ENCODE measurements around the gene TIMM44. TPM values are rescaled to one million over a fixed set of nuclear protein-coding genes. Genes with fewer than 3 reads are reported as not detected.

The TIMM44 gene
- total and polyA plus RNA-seq, 9 donors: 29.8 to 110 (median 50.3) TPM

DNA sequence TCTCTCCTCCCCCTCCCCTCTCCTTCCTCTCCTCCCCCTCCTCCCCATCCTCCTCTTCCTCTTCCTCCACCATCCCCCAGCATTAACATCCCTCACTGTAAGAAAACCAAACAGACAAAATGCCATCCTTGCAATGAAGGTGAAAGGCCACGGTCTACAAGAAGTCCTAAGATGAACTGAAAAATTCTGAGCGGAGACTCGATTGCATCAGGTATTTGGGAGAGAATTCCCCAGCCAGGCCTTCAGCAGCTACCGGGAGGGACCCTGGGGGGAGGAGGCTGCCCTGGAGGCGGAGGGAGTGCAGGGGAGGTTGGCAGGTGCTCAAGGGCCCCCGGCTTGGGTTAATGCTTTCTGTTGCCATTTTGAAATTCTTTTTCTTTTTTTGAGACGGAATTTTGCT lies 10.1 kb upstream of the TIMM44 start:
- intact Hi-C loops (cut with DNase I): no loop called here
- Histone ChIP-seq H3K27me3 (no peaks in the 10 kb centered on the region), H3K4me1 (ENCODE audit: insufficient read depth) (peaks cover 3% of the 10 kb centered on the region), H3K36me3 (no peaks in the 10 kb centered on the region), H3K9me3 (no peaks in the 10 kb centered on the region), H3K4me3 (no peak overlapping the region), H3K27ac (no peak overlapping the region)
- no peak for DNase-seq
- 31 to 51% (median 44%) methylated on average over 7 of the region's 7 CpGs for WGBS, 3 donors
- no peak for TF ChIP-seq EP300 (IDR thresholded peaks at IDR 0.05)
- no peak for TF ChIP-seq POLR2A (IDR thresholded peaks at IDR 0.05)
- TF ChIP-seq, protein P1, sequence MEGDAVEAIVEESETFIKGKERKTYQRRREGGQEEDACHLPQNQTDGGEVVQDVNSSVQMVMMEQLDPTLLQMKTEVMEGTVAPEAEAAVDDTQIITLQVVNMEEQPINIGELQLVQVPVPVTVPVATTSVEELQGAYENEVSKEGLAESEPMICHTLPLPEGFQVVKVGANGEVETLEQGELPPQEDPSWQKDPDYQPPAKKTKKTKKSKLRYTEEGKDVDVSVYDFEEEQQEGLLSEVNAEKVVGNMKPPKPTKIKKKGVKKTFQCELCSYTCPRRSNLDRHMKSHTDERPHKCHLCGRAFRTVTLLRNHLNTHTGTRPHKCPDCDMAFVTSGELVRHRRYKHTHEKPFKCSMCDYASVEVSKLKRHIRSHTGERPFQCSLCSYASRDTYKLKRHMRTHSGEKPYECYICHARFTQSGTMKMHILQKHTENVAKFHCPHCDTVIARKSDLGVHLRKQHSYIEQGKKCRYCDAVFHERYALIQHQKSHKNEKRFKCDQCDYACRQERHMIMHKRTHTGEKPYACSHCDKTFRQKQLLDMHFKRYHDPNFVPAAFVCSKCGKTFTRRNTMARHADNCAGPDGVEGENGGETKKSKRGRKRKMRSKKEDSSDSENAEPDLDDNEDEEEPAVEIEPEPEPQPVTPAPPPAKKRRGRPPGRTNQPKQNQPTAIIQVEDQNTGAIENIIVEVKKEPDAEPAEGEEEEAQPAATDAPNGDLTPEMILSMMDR (IDR thresholded peaks at IDR 0.05): no peak

DNA sequence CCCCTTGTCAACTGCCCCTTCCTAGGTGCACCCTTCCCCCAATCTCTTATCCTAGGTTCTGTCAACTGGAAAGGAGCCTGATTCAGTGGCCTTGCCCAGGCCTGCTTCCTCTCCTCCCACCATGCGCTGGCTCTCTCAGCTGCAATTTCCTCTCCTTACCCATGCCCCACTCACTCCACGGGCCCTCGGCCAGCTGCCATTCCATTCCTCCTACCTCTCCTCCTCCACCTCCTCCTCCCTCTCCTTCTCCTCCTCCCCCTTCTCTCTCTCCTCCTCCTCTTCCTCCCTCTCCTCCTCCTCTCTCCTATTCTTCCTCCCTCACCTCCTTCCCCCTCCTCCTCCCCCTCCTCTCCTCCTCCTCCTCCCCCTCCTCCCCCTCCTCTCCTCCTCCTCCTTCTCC lies 9.6 kb upstream of the TIMM44 start:
- Histone ChIP-seq H3K4me3 (no peak overlapping the region), H3K9me3 (no peaks in the 10 kb centered on the region), H3K36me3 (no peaks in the 10 kb centered on the region), H3K27ac (no peak overlapping the region), H3K4me1 (ENCODE audit: insufficient read depth) (peaks cover 3% of the 10 kb centered on the region), H3K27me3 (no peaks in the 10 kb centered on the region)
- no peak for DNase-seq
- TF ChIP-seq, protein P1 (IDR thresholded peaks at IDR 0.05): no peak
- TF ChIP-seq POLR2A (IDR thresholded peaks at IDR 0.05) (no peak), EP300 (IDR thresholded peaks at IDR 0.05) (no peak)
- 8 to 15% (median 12%) methylated on average over 3 of the region's 3 CpGs for WGBS, 3 donors
- intact Hi-C loops (cut with DNase I): no loop called here

DNA sequence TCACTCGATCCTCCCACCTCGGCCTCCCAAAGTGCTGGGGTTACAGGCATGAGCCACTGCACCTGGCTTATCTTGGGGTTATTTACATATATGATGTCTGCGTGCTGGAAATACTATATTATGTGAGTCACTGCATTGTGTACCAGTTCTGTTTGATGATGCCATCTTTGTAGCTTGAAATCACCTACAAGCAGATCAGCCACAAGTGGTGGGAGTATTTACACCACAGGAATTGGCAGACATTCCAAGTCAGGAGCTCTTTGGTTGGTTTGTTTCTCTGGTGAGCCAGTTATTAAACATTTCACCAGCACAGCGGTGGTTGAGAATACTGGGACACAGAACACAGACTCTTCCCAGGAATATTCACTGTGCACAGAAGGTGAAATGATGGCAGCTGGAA lies 4.5 kb upstream of the TIMM44 start:
- Histone ChIP-seq H3K9me3 (no peaks in the 10 kb centered on the region), H3K4me1 (ENCODE audit: insufficient read depth) (no peaks in the 10 kb centered on the region), H3K4me3 (no peak overlapping the region), H3K36me3 (no peaks in the 10 kb centered on the region), H3K27ac (no peak overlapping the region), H3K27me3 (no peaks in the 10 kb centered on the region)
- TF ChIP-seq, protein P1 (IDR thresholded peaks at IDR 0.05): no peak
- TF ChIP-seq POLR2A (IDR thresholded peaks at IDR 0.05) (no peak), EP300 (IDR thresholded peaks at IDR 0.05) (no peak)
- intact Hi-C loops (cut with DNase I): loop anchor here in 2 of 4 donors (10.0 kb wide), 2 partner anchors 57 to 307 kb away; partner anchors contain the start of gene ELAVL1 (in 1 of the 2)
- no peak for DNase-seq
- WGBS, 3 donors: 95 to 96% (median 96%) methylated on average over 4 of the region's 4 CpGs

DNA sequence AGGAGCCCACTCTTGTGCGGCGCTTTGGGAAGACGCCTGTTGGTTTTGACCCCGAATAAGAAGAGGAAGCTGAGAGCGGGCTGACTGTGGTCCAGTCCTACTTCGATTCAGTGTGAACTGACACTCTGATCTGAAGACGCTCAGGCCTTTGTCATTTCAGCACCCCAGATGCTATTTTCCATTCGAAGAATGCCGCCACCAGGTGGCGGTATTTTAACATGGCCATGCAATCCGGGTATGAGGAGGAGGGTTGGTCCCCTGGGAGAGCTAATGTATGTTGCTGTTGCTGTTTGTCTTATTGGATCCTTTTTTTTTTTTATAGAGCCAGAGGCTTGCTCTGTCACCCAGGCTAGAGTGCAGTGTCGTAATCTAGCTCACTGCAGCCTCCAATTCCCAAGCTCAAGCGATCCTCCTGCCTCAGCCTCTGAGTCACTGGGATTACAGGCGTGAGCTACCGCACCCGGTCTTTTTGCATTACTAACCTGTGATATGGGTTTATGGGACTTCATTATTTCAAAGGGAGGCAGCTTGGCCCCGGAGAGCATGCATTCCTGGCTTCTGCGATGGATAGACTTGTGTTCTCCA lies 803 bp upstream of the TIMM44 start:
- Histone ChIP-seq H3K27me3 (no peaks in the 10 kb centered on the region), H3K4me3 (peak overlapping the region; percentile 51), H3K36me3 (no peaks in the 10 kb centered on the region), H3K9me3 (no peaks in the 10 kb centered on the region), H3K27ac (peak overlapping the region in 1 of 2 donors; percentile 97), H3K4me1 (ENCODE audit: insufficient read depth) (peaks cover 10% of the 10 kb centered on the region)
- no peak for TF ChIP-seq POLR2A (IDR thresholded peaks at IDR 0.05)
- TF ChIP-seq, protein P1 (IDR thresholded peaks at IDR 0.05): peak; percentile 84 to 89 (median 87)
- 26 to 31% (median 27%) methylated on average over 18 of the region's 18 CpGs for WGBS, 3 donors
- peak; percentile 82 to 89 (median 88) for DNase-seq
- intact Hi-C loops (cut with DNase I): loop anchor here in 3 of 4 donors (1.0 to 10.0 kb wide), 3 partner anchors 61 to 311 kb away; partner anchors contain the start of gene ELAVL1 (in 1 of the 3)

Measured in ovary (tissue), 9 donors.